ENCODE measurements around the gene GNB1L.
"Not testable (repeated sequence)": the region's sequence is repeated elsewhere in the genome, so short reads cannot be mapped to it uniquely, and the experiment has no call there.

Gene GNB1L

GRCh38 chr22:19791894-19792293 is 62.8 kb downstream of the GNB1L start:
- DNase-seq = no peak

GRCh38 chr22:19791243-19791642 is 63.4 kb downstream of the GNB1L start:
- DNase-seq = no peak

- DNase-seq = no peak
Measured at GRCh38 chr22:19789828-19790227, 64.8 kb downstream of the GNB1L start.

GRCh38 chr22:19789406-19789805 is 65.3 kb downstream of the GNB1L start:
- no peak for DNase-seq

DNA sequence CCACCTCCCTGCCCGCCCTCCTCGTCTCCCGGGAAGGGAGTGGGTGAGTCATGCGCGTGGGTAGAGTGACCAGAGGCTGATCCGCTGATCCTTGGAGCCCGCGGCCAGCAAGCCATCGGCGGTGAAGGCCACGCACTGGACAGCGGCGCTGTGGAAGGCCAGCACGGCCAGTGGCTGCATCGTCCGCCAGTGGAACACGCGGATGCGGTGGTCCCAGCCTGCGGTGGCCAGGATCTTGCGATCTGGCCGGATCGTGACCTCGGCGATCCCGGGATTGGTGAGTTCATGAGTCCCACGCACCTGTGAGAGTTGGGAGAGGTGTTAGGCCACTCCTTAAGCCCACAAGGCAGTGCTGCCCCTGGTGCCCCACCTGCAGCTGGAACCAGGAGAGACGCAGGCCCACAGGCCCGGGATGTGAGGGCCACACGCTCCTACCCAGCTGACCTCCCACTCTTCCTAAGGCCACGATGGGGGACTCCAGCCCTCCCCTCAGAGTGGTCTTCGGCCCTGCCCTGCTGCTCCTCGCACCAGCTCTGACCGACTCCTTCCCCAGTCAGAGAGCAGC is 65.9 kb downstream of the GNB1L start:
- DNase-seq = no peak

GRCh38 chr22:19787849-19788141 is 66.9 kb downstream of the GNB1L start:
- DNase-seq = no peak

- no peak for DNase-seq
Measured at GRCh38 chr22:19786959-19787848, 67.5 kb downstream of the GNB1L start.

- no peak for DNase-seq
Measured at GRCh38 chr22:19786264-19786585, 68.4 kb downstream of the GNB1L start.

DNA sequence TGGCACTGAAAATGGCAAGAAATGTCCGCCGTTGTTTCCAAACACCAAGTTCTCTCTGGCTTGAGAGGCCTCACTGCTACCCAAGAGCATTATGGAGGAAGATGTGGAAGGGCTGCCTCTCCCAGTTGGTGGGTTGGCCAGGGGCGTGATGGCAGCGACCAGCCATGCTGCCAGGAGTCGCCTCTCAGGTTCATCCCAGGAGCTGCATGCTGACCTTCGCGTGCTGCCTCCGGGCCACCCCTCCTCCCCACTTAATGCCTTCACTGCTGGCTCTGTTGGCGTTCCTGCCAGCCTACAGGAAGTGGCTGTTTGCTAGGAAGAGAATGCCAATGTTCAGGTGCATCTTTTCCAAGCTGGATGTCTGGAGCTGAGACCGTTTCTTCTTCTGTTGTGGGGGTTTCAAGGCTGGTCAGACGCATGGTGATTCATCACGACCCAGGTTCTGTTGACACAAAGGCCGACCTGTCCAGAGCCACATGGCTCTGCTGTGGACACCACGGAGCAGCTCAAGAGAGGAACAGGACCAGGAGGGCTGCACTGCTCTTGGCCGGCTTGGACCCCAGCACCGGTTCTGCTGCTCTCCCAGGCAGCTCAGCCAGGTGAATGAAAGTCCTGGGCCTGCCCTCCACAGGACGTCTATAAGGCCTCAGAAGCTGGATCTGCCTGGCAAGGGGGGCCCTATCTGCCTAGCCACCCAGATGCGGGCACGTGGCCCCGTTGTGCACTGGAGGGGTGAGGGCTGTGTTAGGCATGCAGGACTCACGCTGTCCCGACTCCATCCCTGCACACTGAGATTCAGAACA is 69.0 kb downstream of the GNB1L start:
- no peak for DNase-seq

DNA sequence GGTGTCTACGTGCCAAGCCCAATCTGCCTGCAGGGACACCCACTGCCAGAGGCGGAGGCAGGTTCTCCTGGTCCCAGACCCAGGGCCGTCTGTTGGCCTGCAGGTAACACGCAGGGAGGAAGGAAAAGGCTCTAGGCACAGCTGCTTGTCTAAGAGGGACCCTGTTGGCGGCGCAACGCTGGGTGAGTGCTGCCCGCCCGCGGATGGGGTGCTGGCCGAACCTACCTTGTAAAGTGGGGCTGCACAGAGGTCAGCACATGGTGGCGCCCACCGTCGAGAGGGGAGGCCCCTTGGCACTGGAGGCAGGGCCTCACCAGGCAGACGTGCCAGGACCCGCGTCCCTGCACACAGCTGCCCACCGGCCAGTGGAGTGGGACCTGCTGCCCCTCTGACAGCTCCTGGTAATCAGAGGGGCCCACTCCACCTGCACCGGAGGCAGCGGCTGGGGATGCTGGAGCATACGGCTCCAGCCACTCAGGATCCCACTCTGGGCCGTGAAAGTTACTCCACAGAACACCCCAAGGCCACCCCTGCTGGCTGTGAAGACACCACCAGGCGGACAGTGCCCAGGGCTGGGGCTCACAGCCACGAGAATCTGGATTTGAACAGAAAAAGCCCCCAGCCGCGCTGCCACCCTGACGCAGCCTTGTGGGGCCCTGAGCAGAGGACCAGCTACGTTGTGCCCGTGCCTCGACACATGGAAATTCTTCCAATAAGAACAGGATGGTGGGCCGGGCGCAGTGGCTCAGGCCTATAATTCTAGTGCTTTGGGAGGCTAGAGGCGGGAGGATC is 70.1 kb downstream of the GNB1L start:
- no peak for DNase-seq

GRCh38 chr22:19783586-19784383 is 70.9 kb downstream of the GNB1L start:
- DNase-seq = no peak

GRCh38 chr22:19782533-19782932 is 72.1 kb downstream of the GNB1L start:
- no peak for DNase-seq

DNA sequence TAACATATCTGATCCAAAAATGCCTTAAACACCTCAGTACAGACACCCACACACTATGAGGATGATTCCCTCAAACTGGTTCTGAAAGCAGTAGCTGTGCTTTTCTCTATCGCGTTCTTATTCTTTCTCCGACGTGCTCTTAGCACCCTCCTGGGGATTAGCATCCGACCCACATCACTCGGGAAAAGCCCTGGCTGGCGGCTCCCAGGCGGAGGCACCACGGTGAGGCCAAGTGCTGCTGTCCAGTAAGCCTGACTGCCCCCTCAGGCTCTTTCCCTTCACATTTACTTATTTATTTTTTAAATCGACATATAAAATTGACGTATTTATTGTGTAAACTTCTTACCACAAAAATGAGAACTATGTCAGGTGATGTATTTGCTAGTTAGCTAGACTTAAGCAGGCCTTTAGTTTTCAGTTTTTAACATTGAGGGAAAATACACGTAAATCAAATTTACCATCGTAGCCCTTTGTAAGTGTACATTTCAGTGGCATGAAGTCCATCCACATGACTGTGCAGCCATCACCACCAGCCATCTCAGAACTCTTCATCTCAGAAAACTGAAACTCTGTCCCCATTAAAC is 74.9 kb downstream of the GNB1L start:
- no peak for DNase-seq

DNA sequence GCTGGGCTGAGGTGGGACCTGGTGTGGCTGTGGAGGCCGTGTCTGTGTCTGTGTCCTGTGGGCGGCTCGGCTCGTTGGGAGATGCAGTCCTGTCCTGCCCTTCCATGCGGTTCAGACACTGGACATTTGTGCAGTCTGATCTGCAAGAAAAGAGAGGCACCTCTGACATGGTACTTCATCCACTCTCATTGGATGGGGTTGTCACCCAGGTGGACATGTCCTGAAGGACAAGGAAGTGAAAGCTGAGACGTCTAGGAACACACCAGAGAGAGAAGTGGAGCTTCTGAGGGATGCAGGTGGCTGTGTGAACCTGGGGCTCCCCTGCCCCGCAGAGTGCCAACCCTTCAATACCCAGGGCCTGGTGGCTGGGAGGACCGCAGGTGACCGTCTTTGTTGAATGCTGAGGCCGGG is 75.7 kb downstream of the GNB1L start:
- DNase-seq = no peak

DNA sequence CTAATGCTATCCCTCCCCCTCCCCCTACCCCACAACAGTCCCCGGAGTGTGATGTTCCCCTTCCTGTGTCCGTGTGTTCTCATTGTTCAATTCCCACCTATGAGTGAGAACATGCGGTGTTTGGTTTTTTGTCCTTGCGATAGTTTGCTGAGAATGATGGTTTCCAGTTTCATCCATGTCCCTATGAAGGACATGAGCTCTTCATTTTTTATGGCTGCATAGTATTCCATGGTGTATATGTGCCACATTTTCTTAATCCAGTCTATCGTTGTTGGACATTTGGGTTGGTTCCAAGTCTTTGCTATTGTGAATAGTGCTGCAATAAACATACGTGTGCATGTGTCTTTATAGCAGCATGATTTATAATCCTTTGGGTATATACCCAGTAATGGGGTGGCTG is 77.5 kb downstream of the GNB1L start:
- not testable (repeated sequence) for DNase-seq

DNA sequence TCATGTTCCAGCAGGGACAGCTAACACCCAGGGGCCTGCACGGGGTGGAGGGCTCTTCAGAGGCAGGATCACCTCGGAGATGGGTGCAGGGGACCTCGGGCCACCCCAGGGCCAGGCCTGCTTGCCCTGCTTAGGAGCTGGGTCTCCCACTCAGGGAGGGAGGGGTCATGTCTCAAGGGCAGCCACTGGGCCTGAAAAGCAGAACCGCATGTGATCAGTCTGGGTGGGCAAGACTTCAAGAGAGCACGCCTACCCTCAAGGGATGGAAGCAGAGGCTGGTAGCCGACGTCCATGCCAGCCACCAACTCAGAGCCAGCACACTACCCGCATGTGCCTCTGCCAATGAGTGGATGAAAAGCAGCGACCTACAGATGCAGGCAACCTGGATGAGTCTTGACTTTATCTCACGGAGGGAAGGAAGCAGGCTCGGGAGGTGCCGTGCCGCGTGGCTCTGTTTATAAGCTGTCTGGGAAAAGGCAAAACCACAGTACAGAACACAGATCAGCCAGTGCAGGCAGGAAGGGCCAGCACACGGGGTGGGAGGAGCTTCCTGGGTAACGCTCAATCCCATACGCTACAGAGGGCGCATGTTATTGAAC is 78.1 kb downstream of the GNB1L start:
- DNase-seq = no peak

DNA sequence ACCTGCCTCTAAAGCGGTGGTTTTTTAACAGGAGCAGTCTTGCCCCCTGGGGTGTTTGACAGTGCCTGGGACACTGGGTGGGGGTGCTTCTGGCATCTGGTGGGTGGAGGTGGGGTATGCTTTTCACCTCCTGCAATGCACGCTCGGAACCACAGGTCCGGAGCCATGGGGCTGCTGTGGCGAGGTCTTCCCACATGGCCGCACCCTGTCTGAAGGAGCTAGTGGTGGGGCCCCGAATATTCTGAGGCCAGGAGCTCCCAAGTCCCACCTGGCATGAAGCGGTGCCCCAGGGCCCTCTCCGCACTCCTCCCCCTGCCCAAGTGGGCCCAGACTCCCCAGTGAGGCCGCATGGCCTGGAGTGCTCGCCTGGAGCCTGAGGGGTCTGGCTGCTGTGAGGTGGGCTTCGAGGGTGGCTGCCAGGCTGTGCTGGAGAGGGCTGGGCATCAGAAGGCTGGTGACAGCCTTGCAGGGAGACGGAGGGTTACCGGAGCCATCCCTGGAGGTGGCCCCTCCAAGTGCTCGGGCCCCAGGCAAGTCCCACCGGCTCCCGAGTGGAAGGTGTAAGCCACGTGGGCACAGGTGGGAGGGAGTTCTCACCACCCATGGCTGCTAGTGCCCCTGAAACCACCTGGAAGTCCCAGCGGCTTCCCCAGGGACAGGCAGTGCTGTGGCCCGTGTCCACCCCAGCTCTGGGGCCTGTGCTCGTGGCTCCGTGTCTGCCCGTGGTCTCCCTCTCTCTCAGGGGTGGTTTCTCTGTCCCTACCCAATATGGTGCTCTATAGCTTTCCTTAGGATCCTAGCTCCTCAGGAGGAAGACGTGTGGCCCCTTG is 79.0 kb downstream of the GNB1L start:
- no peak for DNase-seq

DNA sequence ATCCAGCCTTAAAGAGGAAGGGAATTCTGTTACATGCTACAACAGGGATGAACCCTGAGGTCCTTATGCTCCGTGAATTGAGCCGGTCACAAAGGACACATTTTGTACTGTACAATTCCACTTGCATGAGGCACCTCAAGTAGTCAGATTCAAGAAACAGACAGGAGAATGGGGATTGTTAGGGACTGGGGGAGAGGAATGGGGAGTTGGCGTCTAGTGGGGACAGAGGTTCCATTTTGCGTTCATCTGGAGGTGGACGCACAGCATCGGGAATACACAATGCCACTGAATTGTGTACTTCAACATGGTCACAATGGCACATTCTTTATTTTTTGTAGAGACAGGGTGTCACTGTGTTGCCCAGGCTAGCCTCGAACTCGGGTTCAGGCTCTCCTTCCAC is 80.0 kb downstream of the GNB1L start:
- DNase-seq = no peak

- no peak for DNase-seq
Measured at GRCh38 chr22:19773470-19774040, 81.1 kb downstream of the GNB1L start.

Measured in NCI-H526 treated with DMSO at 0.1 percent for 48 hours (cell line).